ENCODE data around the gene OCIAD1. TPM values are rescaled to one million over a fixed set of nuclear protein-coding genes. Genes with fewer than 3 reads are reported as not detected.
"Not testable (repeated sequence)": the region's sequence is repeated elsewhere in the genome, so short reads cannot be mapped to it uniquely, and the experiment has no call there.

Gene OCIAD1
- polyA plus RNA-seq, 3 donors, result 112 to 145 (median 139) TPM

DNA sequence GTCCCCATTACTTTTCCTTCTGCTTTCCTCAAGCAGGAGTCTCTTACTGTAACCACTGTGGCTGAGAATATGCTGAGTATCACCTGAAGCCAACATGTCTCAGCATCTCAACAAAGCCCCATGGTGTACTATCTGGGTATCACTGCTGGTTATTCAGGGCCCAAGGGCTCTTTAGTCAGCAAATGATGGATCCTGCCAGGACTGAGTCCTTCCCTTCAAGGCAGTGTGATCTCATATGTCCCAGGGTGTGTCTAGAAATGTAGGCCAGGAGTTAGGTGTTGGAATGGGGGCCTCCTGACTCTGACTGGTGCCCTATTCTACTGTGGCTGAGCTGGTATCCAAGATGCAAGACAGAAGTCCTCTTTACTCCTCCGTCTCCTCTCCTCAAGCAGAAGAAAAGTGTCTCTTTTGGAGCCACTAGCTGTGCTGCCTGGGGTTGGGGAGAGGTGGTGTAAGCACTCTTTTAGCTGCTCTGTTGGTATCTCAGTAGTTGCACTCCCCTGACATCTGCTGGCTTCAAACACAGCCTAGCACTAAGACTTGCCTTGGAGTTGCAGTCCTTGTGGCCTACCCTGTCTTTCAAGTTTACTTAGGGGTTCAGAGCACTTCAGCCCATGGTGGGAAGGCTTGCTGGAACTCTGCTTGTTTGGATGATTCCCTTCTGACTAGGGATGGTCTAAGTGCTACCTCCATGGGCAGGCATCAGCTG, 47.1 kb downstream of the OCIAD1 start:
- no peak for DNase-seq
- Histone ChIP-seq H4K20me1 (ENCODE audit: insufficient read depth, low read length) (no peaks in the 10 kb centered on the region), H3K4me1 (ENCODE audit: control insufficient read depth in 1 of 2, insufficient read depth in 2 of 2, low read length in 2 of 2) (no peaks in the 10 kb centered on the region), H3K27me3 (ENCODE audit: control insufficient read depth in 2 of 2, insufficient read depth in 2 of 2, low read length in 2 of 2) (no peaks in the 10 kb centered on the region), H2AFZ (ENCODE audit: insufficient read depth, low read depth, low read length, poor library complexity, severe bottlenecking) (no peak overlapping the region), H3K36me3 (replicated peaks in 1 of 2; ENCODE audit: control insufficient read depth in 1 of 2, insufficient read depth in 2 of 2, low read length in 2 of 2) (no peaks in the 10 kb centered on the region), H3K4me3 (replicated peaks in 1 of 3; ENCODE audit: low read depth in 2 of 3, low read length in 3 of 3) (no peak overlapping the region), H3K27ac (ENCODE audit: low read depth in 1 of 2, low read length in 2 of 2) (no peak overlapping the region), H3K79me2 (ENCODE audit: insufficient read depth, low read length) (no peaks in the 10 kb centered on the region), H3K4me2 (replicated peaks; ENCODE audit: extremely low read depth, low read length, poor library complexity, severe bottlenecking) (no peak overlapping the region), H3K9ac (ENCODE audit: insufficient read depth, low read length, poor library complexity, severe bottlenecking) (no peak overlapping the region), H3K9me3 (replicated peaks in 1 of 2; ENCODE audit: control insufficient read depth in 1 of 2, insufficient read depth in 1 of 2, low read length in 2 of 2) (no peaks in the 10 kb centered on the region)
- intact Hi-C loops (cut with micrococcal nuclease), result no loop called here
- no peak overlapping the region for H3K27ac Mint-ChIP-seq
- TF ChIP-seq, protein P1, sequence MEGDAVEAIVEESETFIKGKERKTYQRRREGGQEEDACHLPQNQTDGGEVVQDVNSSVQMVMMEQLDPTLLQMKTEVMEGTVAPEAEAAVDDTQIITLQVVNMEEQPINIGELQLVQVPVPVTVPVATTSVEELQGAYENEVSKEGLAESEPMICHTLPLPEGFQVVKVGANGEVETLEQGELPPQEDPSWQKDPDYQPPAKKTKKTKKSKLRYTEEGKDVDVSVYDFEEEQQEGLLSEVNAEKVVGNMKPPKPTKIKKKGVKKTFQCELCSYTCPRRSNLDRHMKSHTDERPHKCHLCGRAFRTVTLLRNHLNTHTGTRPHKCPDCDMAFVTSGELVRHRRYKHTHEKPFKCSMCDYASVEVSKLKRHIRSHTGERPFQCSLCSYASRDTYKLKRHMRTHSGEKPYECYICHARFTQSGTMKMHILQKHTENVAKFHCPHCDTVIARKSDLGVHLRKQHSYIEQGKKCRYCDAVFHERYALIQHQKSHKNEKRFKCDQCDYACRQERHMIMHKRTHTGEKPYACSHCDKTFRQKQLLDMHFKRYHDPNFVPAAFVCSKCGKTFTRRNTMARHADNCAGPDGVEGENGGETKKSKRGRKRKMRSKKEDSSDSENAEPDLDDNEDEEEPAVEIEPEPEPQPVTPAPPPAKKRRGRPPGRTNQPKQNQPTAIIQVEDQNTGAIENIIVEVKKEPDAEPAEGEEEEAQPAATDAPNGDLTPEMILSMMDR (IDR thresholded peaks at IDR 0.05), result no peak
- H3K36me3 Mint-ChIP-seq, result no peaks in the 10 kb centered on the region
- WGBS (ENCODE audit: insufficient coverage), result no CpG with 5 or more reads among the region's 1 CpG
- peaks cover 0 to 3% (median 0%) of the 10 kb centered on the region in 3 donors for H3K27me3 Mint-ChIP-seq (ENCODE audit: low read depth in 3 of 3)
- H3K4me3 Mint-ChIP-seq, result no peak overlapping the region
- H3K4me1 Mint-ChIP-seq, result no peaks in the 10 kb centered on the region
- H3K9me3 Mint-ChIP-seq, result peaks cover 0 to 4% (median 2%) of the 10 kb centered on the region in 7 donors

DNA sequence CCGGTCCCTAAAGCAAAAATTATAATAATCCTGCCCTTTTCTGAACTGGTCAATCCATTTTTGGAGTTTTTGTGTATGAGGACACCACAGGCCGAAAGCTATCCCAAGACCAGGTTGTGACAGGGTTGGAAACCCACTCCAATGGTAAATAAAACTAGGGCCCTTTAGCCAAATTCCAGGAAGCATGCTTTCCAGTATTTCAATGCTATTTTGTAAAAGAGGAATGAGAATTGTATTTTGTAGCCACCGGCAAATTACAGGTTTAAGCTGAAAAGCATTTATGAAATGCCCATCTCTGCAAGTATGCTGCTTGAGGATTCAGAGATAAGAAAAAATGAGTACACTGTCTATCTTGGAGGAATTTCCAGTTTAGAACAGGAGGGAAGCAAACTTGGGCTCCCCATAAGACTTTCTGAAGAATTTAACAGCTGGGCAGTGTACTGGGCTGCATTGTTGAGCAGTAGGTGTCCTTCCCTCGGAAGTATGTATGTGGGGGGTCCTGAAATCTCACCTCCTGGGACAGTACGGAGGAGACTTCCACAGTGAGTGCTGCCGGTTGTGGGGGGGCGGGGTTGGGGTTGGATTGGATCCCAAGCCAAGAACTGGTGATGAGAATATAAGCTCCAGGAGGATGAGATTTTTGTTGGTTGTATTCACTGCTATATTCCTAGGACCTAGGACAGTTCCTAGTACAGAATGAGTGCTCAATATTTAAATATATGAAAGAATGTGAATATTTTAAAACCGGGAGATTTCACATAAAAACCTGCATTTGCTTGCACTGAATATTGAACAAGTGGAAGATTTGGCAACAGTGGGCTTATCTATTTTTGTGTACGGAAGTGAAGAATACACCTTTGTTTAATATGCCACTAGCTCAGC, 48.9 kb downstream of the OCIAD1 start:
- 80% methylated on average over 5 of the region's 9 CpGs for WGBS (ENCODE audit: insufficient coverage)
- Histone ChIP-seq H3K9ac (ENCODE audit: insufficient read depth, low read length, poor library complexity, severe bottlenecking) (no peak overlapping the region), H3K79me2 (ENCODE audit: insufficient read depth, low read length) (no peaks in the 10 kb centered on the region), H3K4me2 (replicated peaks; ENCODE audit: extremely low read depth, low read length, poor library complexity, severe bottlenecking) (no peak overlapping the region), H3K4me1 (ENCODE audit: control insufficient read depth in 1 of 2, insufficient read depth in 2 of 2, low read length in 2 of 2) (no peaks in the 10 kb centered on the region), H3K27ac (ENCODE audit: low read depth in 1 of 2, low read length in 2 of 2) (no peak overlapping the region), H4K20me1 (ENCODE audit: insufficient read depth, low read length) (no peaks in the 10 kb centered on the region), H3K27me3 (ENCODE audit: control insufficient read depth in 2 of 2, insufficient read depth in 2 of 2, low read length in 2 of 2) (no peaks in the 10 kb centered on the region), H2AFZ (ENCODE audit: insufficient read depth, low read depth, low read length, poor library complexity, severe bottlenecking) (no peak overlapping the region), H3K4me3 (replicated peaks in 1 of 3; ENCODE audit: low read depth in 2 of 3, low read length in 3 of 3) (no peak overlapping the region), H3K9me3 (replicated peaks in 1 of 2; ENCODE audit: control insufficient read depth in 1 of 2, insufficient read depth in 1 of 2, low read length in 2 of 2) (no peaks in the 10 kb centered on the region), H3K36me3 (replicated peaks in 1 of 2; ENCODE audit: control insufficient read depth in 1 of 2, insufficient read depth in 2 of 2, low read length in 2 of 2) (no peaks in the 10 kb centered on the region)
- TF ChIP-seq, protein P1 (IDR thresholded peaks at IDR 0.05), result no peak
- intact Hi-C loops (cut with micrococcal nuclease), result no loop called here
- Mint-ChIP-seq H3K27ac (no peak overlapping the region), H3K36me3 (no peaks in the 10 kb centered on the region), H3K27me3 (ENCODE audit: low read depth in 3 of 3) (peaks cover 0 to 3% (median 2%) of the 10 kb centered on the region in 3 donors), H3K4me1 (no peaks in the 10 kb centered on the region), H3K9me3 (no peaks in the 10 kb centered on the region), H3K4me3 (no peak overlapping the region)
- DNase-seq, result no peak

DNA sequence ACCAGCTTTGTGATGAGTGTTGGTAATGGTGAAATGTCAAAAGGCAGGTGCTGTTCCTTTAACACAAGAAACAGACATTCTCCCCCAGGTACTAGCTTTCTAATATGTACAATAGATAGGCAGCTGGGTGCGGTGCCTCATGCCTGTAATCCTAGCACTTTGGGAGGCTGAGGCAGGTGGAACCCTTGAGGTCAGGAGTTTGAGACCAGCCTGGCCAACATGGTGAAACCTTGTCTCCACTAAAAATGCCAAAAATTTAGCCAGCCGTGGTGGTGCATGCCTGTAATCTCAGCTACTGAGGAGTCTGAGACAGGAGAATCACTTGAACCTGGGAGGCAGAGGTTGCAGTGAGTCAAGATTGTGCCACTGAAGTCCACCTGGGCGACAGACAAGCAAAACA, 50.8 kb downstream of the OCIAD1 start:
- H3K36me3 ChIP-seq (replicated peaks in 1 of 2; ENCODE audit: control insufficient read depth in 1 of 2, insufficient read depth in 2 of 2, low read length in 2 of 2); H3K9me3 ChIP-seq (replicated peaks in 1 of 2; ENCODE audit: control insufficient read depth in 1 of 2, insufficient read depth in 1 of 2, low read length in 2 of 2); H2AFZ ChIP-seq (ENCODE audit: insufficient read depth, low read depth, low read length, poor library complexity, severe bottlenecking); H4K20me1 ChIP-seq (ENCODE audit: insufficient read depth, low read length); H3K36me3 Mint-ChIP-seq; H3K4me3 Mint-ChIP-seq; H3K79me2 ChIP-seq (ENCODE audit: insufficient read depth, low read length); H3K4me3 ChIP-seq (replicated peaks in 1 of 3; ENCODE audit: low read depth in 2 of 3, low read length in 3 of 3); H3K4me1 Mint-ChIP-seq; H3K4me2 ChIP-seq (replicated peaks; ENCODE audit: extremely low read depth, low read length, poor library complexity, severe bottlenecking); H3K9me3 Mint-ChIP-seq; H3K27me3 ChIP-seq (ENCODE audit: control insufficient read depth in 2 of 2, insufficient read depth in 2 of 2, low read length in 2 of 2); H3K9ac ChIP-seq (ENCODE audit: insufficient read depth, low read length, poor library complexity, severe bottlenecking); H3K27ac Mint-ChIP-seq; H3K4me1 ChIP-seq (ENCODE audit: control insufficient read depth in 1 of 2, insufficient read depth in 2 of 2, low read length in 2 of 2); H3K27me3 Mint-ChIP-seq (ENCODE audit: low read depth in 3 of 3); intact Hi-C loops (cut with micrococcal nuclease); H3K27ac ChIP-seq (ENCODE audit: low read depth in 1 of 2, low read length in 2 of 2); DNase-seq: not testable (repeated sequence)
- 83% methylated on average over 2 of the region's 3 CpGs for WGBS (ENCODE audit: insufficient coverage)
